ENCODE results near the gene PACSIN2. TPM values are rescaled to one million over a fixed set of nuclear protein-coding genes. Genes with fewer than 3 reads are reported as not detected.

Gene PACSIN2
- total RNA-seq, 5 donors from 2014 or later (not counting 1 experiment from before 2014, with no cell fraction given) = 25.9 to 49.0 (median 40.4) TPM

DNA sequence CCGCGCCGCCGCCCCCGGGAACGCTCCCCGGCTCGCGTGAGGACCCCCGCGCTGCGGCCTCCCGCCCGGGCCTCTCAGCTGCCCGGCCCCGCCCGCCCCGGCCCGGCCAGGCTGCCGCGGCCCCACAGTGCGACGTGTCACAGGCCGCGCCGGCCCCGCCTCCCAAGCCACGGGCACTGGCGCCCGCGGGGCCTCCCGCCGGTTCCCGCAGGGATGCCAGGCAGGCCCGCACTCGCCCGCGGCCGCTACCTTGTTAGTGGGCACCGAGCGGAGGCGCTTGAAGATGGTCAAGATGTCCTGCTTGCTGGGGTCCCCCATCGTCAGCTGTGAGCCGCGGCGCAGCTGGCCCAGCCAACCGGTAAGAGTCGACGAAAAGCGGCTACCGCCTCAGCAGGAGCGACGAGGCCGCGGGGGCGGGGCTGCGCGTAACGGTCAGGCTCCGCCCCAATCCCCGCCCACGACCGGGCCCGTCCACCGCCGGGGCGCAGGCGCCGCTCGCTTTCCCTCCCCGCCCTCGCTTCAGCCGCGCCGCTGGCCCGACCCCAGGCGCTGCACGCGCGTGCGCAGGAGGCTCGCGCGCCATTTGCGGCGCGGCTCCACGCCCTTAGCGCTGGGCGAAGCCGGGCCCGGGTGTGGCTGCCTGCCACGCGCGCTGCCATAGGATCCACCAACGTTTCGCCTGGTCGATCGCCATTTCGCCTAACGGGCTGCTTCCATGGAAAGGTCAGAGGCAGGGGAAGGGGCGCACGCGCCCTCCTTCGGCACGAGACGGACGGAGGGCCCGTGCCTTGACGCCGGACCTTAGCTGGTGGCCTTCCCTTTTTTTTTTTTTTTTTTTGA is 157.9 kb downstream of the PACSIN2 start, which contains the start of gene ARFGAP3:
TSS of gene ARFGAP3 (minus strand) at position 409 of the 840 bp plus-strand sequence. CDS start at position 318, 91 bp downstream.
- H3K27ac ChIP-seq (ENCODE audit: low read length) = peak within 1 kb of the TSS; percentile 79
- no peaks in the 10 kb centered on the region for H3K9me3 ChIP-seq
- no peaks in the 10 kb centered on the region for H3K27me3 ChIP-seq (replicated peaks in 1 of 2; ENCODE audit: control insufficient read depth in 2 of 2, extremely low read depth in 1 of 2, insufficient read depth in 2 of 2, low read length in 1 of 2)
- peak within 1 kb of the TSS; percentile 81 to 86 for H3K27ac Mint-ChIP-seq
- peak within 1 kb of the TSS; percentile 84 to 93 (median 87) for H3K4me3 Mint-ChIP-seq
- peak within 1 kb of the TSS; percentile 63 to 94 for H3K4me3 ChIP-seq (ENCODE audit: control insufficient read depth in 1 of 2, extremely low read depth in 1 of 2, low read length in 1 of 2)
- ATAC-seq (replicated peaks in 1 of 4) = peak; percentile 90 to 95 (median 92)
- H3K27me3 Mint-ChIP-seq = no peaks in the 10 kb centered on the region
- H3K9me3 Mint-ChIP-seq = no peaks in the 10 kb centered on the region
- H3K4me1 ChIP-seq (ENCODE audit: control insufficient read depth in 1 of 2, extremely low read depth in 1 of 2, insufficient read depth in 2 of 2, low read length in 2 of 2) = peaks cover 8 to 24% of the 10 kb centered on the region in 2 experiments
- ChIA-PET CTCF (interaction anchor here in 1 of 2 donors (0.6 to 1.5 kb wide), 2 partner anchors 10 to 12 kb away, joined by 4 read pairs; no protein-coding TSS in a partner anchor), POLR2A (interaction anchor here in 1 of 2 donors (0.7 kb wide), 1 partner anchor 282 kb away, joined by 3 read pairs; no protein-coding TSS in a partner anchor)
- DNase-seq = peak; percentile 81 to 98 (median 91)
- H3K36me3 ChIP-seq (ENCODE audit: control insufficient read depth in 2 of 2, extremely low read depth in 1 of 2, insufficient read depth in 1 of 2, low read length in 1 of 2) = no peaks in the 10 kb centered on the region
- no peaks in the 10 kb centered on the region for H3K36me3 Mint-ChIP-seq
- peaks cover 7 to 19% (median 17%) of the 10 kb centered on the region in 3 donors for H3K4me1 Mint-ChIP-seq
- WGBS (ENCODE audit: insufficient coverage) = 9% methylated on average over 111 of the region's 111 CpGs

DNA sequence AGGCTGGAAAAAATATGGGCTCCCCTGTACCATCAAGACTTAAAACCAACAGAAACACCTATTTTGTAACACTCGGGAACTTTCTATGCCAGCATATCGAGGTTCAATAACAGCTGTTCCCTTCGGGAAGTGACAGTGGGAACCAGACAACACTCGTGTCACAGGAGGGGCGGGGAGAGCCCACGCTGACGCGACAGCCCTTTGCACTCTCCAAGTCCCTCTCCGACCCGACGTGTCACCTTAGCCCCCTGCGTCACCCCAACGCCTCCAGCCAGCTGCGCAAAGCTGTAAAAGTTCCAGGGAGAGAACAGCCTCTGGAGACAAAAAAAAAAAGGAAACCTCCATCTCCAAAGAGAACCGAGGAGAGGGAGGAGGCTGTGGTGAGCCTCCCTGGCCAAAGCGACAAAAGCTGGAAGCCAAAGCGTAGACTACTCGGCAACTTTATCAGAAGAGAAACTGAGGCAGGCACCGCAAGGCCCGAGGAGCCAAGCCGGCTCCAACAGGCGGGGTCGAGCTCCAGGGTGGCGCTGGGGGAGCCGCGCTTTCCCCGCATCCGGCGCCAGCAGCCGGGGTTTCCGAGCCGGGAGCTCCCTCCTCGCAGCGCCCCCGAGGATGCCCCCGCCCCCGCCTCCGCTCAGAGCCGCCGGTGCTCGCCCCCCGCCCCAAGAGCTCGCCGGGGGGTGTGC is 158.6 kb downstream of the PACSIN2 start:
- ChIA-PET CTCF (interaction anchor here (0.5 to 1.5 kb wide), 3 partner anchors 11 to 77 kb away, joined by 4 to 8 read pairs (median 4); no protein-coding TSS in a partner anchor), POLR2A (interaction anchor here in 1 of 2 donors (0.6 to 0.7 kb wide), 2 partner anchors 283 to 957 kb away, joined by 3 to 5 read pairs; no protein-coding TSS in a partner anchor)
- H3K27me3 ChIP-seq (replicated peaks in 1 of 2; ENCODE audit: control insufficient read depth in 2 of 2, extremely low read depth in 1 of 2, insufficient read depth in 2 of 2, low read length in 1 of 2) = no peaks in the 10 kb centered on the region
- ATAC-seq (replicated peaks in 1 of 4) (peak; percentile 51 to 54 (median 53)), DNase-seq (peak in 33 of 35 experiments; percentile 15 to 79 (median 55))
- Mint-ChIP-seq H3K4me3 (peak overlapping the region; percentile 84 to 93 (median 87)), H3K36me3 (no peaks in the 10 kb centered on the region), H3K4me1 (peaks cover 7 to 19% (median 18%) of the 10 kb centered on the region in 3 donors), H3K27ac (peak overlapping the region; percentile 81 to 83), H3K9me3 (no peaks in the 10 kb centered on the region), H3K27me3 (no peaks in the 10 kb centered on the region)
- peak overlapping the region; percentile 59 to 94 for H3K4me3 ChIP-seq (ENCODE audit: control insufficient read depth in 1 of 2, extremely low read depth in 1 of 2, low read length in 1 of 2)
- H3K36me3 ChIP-seq (ENCODE audit: control insufficient read depth in 2 of 2, extremely low read depth in 1 of 2, insufficient read depth in 1 of 2, low read length in 1 of 2) = no peaks in the 10 kb centered on the region
- peaks cover 8 to 24% of the 10 kb centered on the region in 2 experiments for H3K4me1 ChIP-seq (ENCODE audit: control insufficient read depth in 1 of 2, extremely low read depth in 1 of 2, insufficient read depth in 2 of 2, low read length in 2 of 2)
- under 1% methylated on average over 30 of the region's 44 CpGs for WGBS (ENCODE audit: insufficient coverage)
- H3K9me3 ChIP-seq = no peaks in the 10 kb centered on the region
- H3K27ac ChIP-seq (ENCODE audit: low read length) = peak overlapping the region; percentile 60

DNA sequence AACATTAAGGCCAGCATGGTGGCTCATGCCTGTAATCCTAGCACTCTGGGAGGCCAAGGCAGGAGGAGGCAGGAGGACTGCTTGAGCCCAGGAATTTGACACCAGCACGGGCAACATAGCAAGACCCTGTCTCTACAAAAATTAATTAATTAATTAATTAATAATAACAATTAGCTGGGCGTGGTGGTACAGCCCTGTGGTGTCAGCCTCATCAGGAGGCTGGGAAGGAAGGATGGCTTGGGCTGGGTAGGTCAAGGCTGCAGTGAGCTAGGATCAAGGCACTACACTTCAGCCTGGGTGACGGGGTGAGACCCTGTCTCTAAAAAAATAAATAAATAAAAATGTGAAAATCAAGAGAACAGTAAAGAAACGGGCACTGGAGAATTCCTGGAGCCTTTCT is 159.2 kb downstream of the PACSIN2 start:
- POLR2A ChIA-PET = interaction anchor here in 1 of 2 donors (0.6 kb wide), 1 partner anchor 956 kb away, joined by 5 read pairs; no protein-coding TSS in a partner anchor
- Mint-ChIP-seq H3K4me3 (peak overlapping the region; percentile 84 to 93 (median 87)), H3K4me1 (peaks cover 7 to 23% (median 21%) of the 10 kb centered on the region in 3 donors), H3K27ac (peak overlapping the region in 1 of 2 donors; percentile 83), H3K36me3 (no peaks in the 10 kb centered on the region), H3K27me3 (no peaks in the 10 kb centered on the region), H3K9me3 (no peaks in the 10 kb centered on the region)
- Histone ChIP-seq H3K27ac (ENCODE audit: low read length) (peak overlapping the region; percentile 60), H3K36me3 (ENCODE audit: control insufficient read depth in 2 of 2, extremely low read depth in 1 of 2, insufficient read depth in 1 of 2, low read length in 1 of 2) (no peaks in the 10 kb centered on the region), H3K4me3 (ENCODE audit: control insufficient read depth in 1 of 2, extremely low read depth in 1 of 2, low read length in 1 of 2) (peak overlapping the region in 1 of 2 donors; percentile 59), H3K9me3 (no peaks in the 10 kb centered on the region), H3K27me3 (replicated peaks in 1 of 2; ENCODE audit: control insufficient read depth in 2 of 2, extremely low read depth in 1 of 2, insufficient read depth in 2 of 2, low read length in 1 of 2) (no peaks in the 10 kb centered on the region), H3K4me1 (ENCODE audit: control insufficient read depth in 1 of 2, extremely low read depth in 1 of 2, insufficient read depth in 2 of 2, low read length in 2 of 2) (peaks cover 8 to 24% of the 10 kb centered on the region in 2 experiments)
- CTCF ChIA-PET = interaction anchor here in 1 of 2 donors (1.5 kb wide), 1 partner anchor 12 kb away, joined by 4 read pairs; no protein-coding TSS in a partner anchor
- DNase-seq (no peak), ATAC-seq (replicated peaks in 1 of 4) (no peak)
- WGBS (ENCODE audit: insufficient coverage) = 33% methylated on average over 1 of the region's 4 CpGs

DNA sequence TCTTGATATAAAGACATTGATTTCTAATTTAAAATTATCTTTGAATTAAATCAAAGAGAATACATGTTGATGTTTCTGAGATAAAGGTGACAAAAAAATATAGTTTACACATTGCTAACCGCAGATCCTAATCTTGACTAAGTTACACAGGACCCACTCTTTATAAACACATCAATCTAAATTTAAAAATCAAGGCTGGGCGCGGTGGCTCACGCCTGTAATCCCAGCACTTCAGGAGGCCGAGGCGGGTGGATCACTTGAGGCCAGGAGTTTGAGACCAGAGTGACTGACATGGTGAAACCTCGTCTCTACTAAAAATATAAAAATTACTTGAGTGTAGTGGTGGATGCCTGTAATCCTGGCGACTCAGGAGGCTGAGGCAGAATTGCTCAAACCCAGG is 159.7 kb downstream of the PACSIN2 start:
- Histone ChIP-seq H3K9me3 (no peaks in the 10 kb centered on the region), H3K4me1 (ENCODE audit: control insufficient read depth in 1 of 2, extremely low read depth in 1 of 2, insufficient read depth in 2 of 2, low read length in 2 of 2) (peaks cover 8 to 24% of the 10 kb centered on the region in 2 experiments), H3K27me3 (replicated peaks in 1 of 2; ENCODE audit: control insufficient read depth in 2 of 2, extremely low read depth in 1 of 2, insufficient read depth in 2 of 2, low read length in 1 of 2) (no peaks in the 10 kb centered on the region), H3K36me3 (ENCODE audit: control insufficient read depth in 2 of 2, extremely low read depth in 1 of 2, insufficient read depth in 1 of 2, low read length in 1 of 2) (no peaks in the 10 kb centered on the region), H3K4me3 (ENCODE audit: control insufficient read depth in 1 of 2, extremely low read depth in 1 of 2, low read length in 1 of 2) (no peak overlapping the region), H3K27ac (ENCODE audit: low read length) (no peak overlapping the region)
- Mint-ChIP-seq H3K4me3 (peak overlapping the region; percentile 54 to 93 (median 68)), H3K36me3 (peaks cover 3% of the 10 kb centered on the region), H3K4me1 (peaks cover 7 to 24% (median 21%) of the 10 kb centered on the region in 3 donors), H3K27ac (no peak overlapping the region), H3K27me3 (no peaks in the 10 kb centered on the region), H3K9me3 (no peaks in the 10 kb centered on the region)
- no peak for DNase-seq
- ChIA-PET POLR2A (no interaction called here), CTCF (interaction anchor here in 1 of 2 donors (0.8 kb wide), 1 partner anchor 12 kb away, joined by 3 read pairs; no protein-coding TSS in a partner anchor)
- no peak for ATAC-seq (replicated peaks in 1 of 4)
- WGBS (ENCODE audit: insufficient coverage) = no CpG with 5 or more reads among the region's 8 CpGs

DNA sequence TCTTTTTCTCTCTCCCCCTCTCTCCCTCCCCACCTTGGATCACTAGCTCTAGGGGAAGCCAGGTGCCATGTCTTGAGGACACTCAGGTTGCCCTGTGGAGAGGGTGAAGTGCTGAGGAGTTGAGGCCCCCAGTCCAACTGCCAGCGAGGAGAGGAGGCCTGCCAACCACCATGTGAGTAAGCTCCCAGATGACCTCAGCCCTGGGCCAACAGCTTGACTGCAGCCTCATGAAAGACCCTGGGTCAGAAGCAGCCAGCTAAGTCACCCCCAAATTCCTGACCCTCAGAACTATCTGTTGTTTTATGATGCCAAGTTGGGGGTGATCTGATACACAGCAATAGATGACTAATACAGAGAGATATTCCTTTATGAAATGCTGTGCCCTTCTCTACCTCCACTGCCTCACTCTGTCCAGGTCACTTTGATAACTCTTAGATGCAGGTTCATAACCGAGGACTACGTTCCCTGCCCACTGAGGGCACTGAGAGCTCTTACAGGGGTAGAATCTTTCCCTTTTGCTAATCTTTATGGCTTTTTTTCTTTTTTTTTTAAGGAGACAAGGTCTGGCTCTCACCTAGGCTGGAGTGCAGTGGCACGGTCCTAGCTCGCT is 165.9 kb downstream of the PACSIN2 start:
- Mint-ChIP-seq H3K4me1 (peaks cover 7 to 23% (median 16%) of the 10 kb centered on the region in 3 donors), H3K36me3 (peaks cover 27% of the 10 kb centered on the region), H3K4me3 (no peak overlapping the region), H3K9me3 (no peaks in the 10 kb centered on the region), H3K27ac (no peak overlapping the region), H3K27me3 (no peaks in the 10 kb centered on the region)
- Histone ChIP-seq H3K36me3 (ENCODE audit: control insufficient read depth in 2 of 2, extremely low read depth in 1 of 2, insufficient read depth in 1 of 2, low read length in 1 of 2) (peaks cover 2 to 21% of the 10 kb centered on the region in 2 donors), H3K9me3 (no peaks in the 10 kb centered on the region), H3K27me3 (replicated peaks in 1 of 2; ENCODE audit: control insufficient read depth in 2 of 2, extremely low read depth in 1 of 2, insufficient read depth in 2 of 2, low read length in 1 of 2) (no peaks in the 10 kb centered on the region), H3K27ac (ENCODE audit: low read length) (no peak overlapping the region), H3K4me3 (ENCODE audit: control insufficient read depth in 1 of 2, extremely low read depth in 1 of 2, low read length in 1 of 2) (no peak overlapping the region), H3K4me1 (ENCODE audit: control insufficient read depth in 1 of 2, extremely low read depth in 1 of 2, insufficient read depth in 2 of 2, low read length in 2 of 2) (peaks cover 0 to 3% of the 10 kb centered on the region in 2 experiments)
- WGBS (ENCODE audit: insufficient coverage) = 83% methylated on average over 2 of the region's 5 CpGs
- POLR2A ChIA-PET = no interaction called here
- ATAC-seq (replicated peaks in 1 of 4) = no peak
- no peak for DNase-seq
- CTCF ChIA-PET = interaction anchor here (0.6 to 0.7 kb wide), 3 partner anchors 13 to 27 kb away, joined by 4 to 5 read pairs (median 4); no protein-coding TSS in a partner anchor

Data from T-cell (primary cell).